ENCODE results near the gene OPRPN. TPM values are rescaled to one million over a fixed set of nuclear protein-coding genes. Genes with fewer than 3 reads are reported as not detected.

Gene OPRPN
- total and polyA plus RNA-seq, 2 of the 8 experiments (the other 6 are each of a cell fraction or from before 2014, with no cell fraction given): not detected

GRCh38 chr4:70405765-70406164 is 8.0 kb downstream of the OPRPN start:
- H3K79me1 ChIP-seq (ENCODE audit: low read depth, low read length): no peaks in the 10 kb centered on the region
- no peak overlapping the region for H2BK5ac ChIP-seq (ENCODE audit: low read depth, low read length)
- no peak overlapping the region for H4K91ac ChIP-seq (replicated peaks; ENCODE audit: insufficient read length, low read length)
- H3K9me3 ChIP-seq (ENCODE audit: insufficient read depth in 2 of 2, low read depth in 1 of 2, low read length in 1 of 2): no peaks in the 10 kb centered on the region
- H3K4me1 ChIP-seq (replicated peaks in 1 of 4; ENCODE audit: control insufficient read depth in 3 of 4, insufficient read depth in 4 of 4, low read length in 3 of 4): no peaks in the 10 kb centered on the region
- CTCF ChIA-PET (ENCODE audit: partially characterized antibody): no interaction called here
- H3K36me3 ChIP-seq (ENCODE audit: control insufficient read depth in 2 of 4, insufficient read depth in 4 of 4, low read length in 3 of 4): no peaks in the 10 kb centered on the region
- peaks cover 3% of the 10 kb centered on the region; the same call in 1 of the 2 replicates for H3K23me2 ChIP-seq (ENCODE audit: low read depth, low read length)
- no peak overlapping the region for H3K27ac ChIP-seq (ENCODE audit: low read depth, low read length)
- H3K27me3 ChIP-seq (replicated peaks in 1 of 4; ENCODE audit: control insufficient read depth in 3 of 4, extremely low read depth in 1 of 4, insufficient read depth in 3 of 4, low read length in 3 of 4): no peaks in the 10 kb centered on the region
- H2BK20ac ChIP-seq (ENCODE audit: low read length): no peak overlapping the region
- no peak overlapping the region for H2BK120ac ChIP-seq (replicated peaks; ENCODE audit: low read depth, low read length)
- no peaks in the 10 kb centered on the region for H4K20me1 ChIP-seq (replicated peaks in 1 of 2; ENCODE audit: control insufficient read depth in 1 of 2, insufficient read depth in 2 of 2, low read length in 2 of 2)
- H3K56ac ChIP-seq (replicated peaks; ENCODE audit: insufficient read length, low read depth, low read length): no peak overlapping the region
- no peak overlapping the region for H2BK12ac ChIP-seq (ENCODE audit: low read depth, low read length)
- no peak overlapping the region for H3K4ac ChIP-seq (replicated peaks; ENCODE audit: insufficient read length, low read depth, low read length)
- H3K23ac ChIP-seq (ENCODE audit: insufficient read length): no peak overlapping the region
- H3K79me2 ChIP-seq (ENCODE audit: control insufficient read depth in 1 of 2, insufficient read depth in 2 of 2, low read length in 2 of 2): no peaks in the 10 kb centered on the region
- no peak overlapping the region for H3K18ac ChIP-seq (ENCODE audit: extremely low read depth, low read length)
- H2AK5ac ChIP-seq (ENCODE audit: low read depth, low read length): no peak overlapping the region
- H3K4me2 ChIP-seq (ENCODE audit: insufficient read depth in 1 of 2, low read depth in 2 of 2, low read length in 2 of 2): no peak overlapping the region
- H3K9ac ChIP-seq (replicated peaks in 1 of 4; ENCODE audit: extremely low read depth in 1 of 4, low read depth in 3 of 4, low read length in 3 of 4): no peak overlapping the region
- no peak overlapping the region for H4K5ac ChIP-seq (ENCODE audit: insufficient read length, low read depth, low read length)
- POLR2A ChIA-PET (ENCODE audit: partially characterized antibody): no interaction called here
- no peak overlapping the region for H2AFZ ChIP-seq (ENCODE audit: low read length)
- FAIRE-seq (no peak), DNase-seq (ENCODE audit: low read depth in 1 of 2, low spot score in 2 of 2) (no peak)
- 90% methylated on average over 6 of the region's 6 CpGs; no CpG with 5 or more reads in 1 of the 2 experiments for WGBS, 2 experiments (ENCODE audit: extremely low coverage in 1 of 2, insufficient coverage in 1 of 2, insufficient read length in 1 of 2, insufficient replicate concordance in 2 of 2, low coverage in 1 of 2, low lambda C conversion rate in 2 of 2, missing lambda C conversion rate in 1 of 2)
- H4K8ac ChIP-seq (ENCODE audit: extremely low read depth, insufficient read depth, low read length): no peak overlapping the region
- no peak overlapping the region for H3K14ac ChIP-seq (ENCODE audit: insufficient read length)
- no peak overlapping the region for H3K4me3 ChIP-seq (ENCODE audit: extremely low read depth in 1 of 4, insufficient read depth in 2 of 4, low read depth in 3 of 4, low read length in 4 of 4)
- H2BK15ac ChIP-seq (ENCODE audit: low read length): no peak overlapping the region
- TF ChIP-seq KDM1A (IDR thresholded peaks at IDR 0.05; ENCODE audit: borderline replicate concordance, low read length) (no peak), BACH1 (IDR thresholded peaks at IDR 0.05; ENCODE audit: low read length) (no peak), TEAD4 (IDR thresholded peaks at IDR 0.05; ENCODE audit: low read depth, low read length) (no peak), POU5F1 (IDR thresholded peaks at IDR 0.05; ENCODE audit: low read depth, low read length) (no peak), CBX8 (IDR thresholded peaks at IDR 0.05; ENCODE audit: borderline replicate concordance, low read depth, low read length) (no peak), TCF12 (IDR thresholded peaks at IDR 0.05; ENCODE audit: low read depth, low read length) (no peak), TAF1 (IDR thresholded peaks at IDR 0.05; ENCODE audit: low read depth, low read length) (no peak), GTF2F1 (IDR thresholded peaks at IDR 0.05; ENCODE audit: borderline replicate concordance, low read depth, low read length) (no peak), EGR1 (IDR thresholded peaks at IDR 0.05; ENCODE audit: borderline replicate concordance, low read depth, low read length) (no peak), RXRA (IDR thresholded peaks at IDR 0.05; ENCODE audit: insufficient read depth, low read depth, low read length) (no peak), RBBP5 (IDR thresholded peaks at IDR 0.05; ENCODE audit: borderline replicate concordance, low read depth, low read length) (no peak), CTBP2 (IDR thresholded peaks at IDR 0.05; ENCODE audit: borderline replicate concordance, insufficient read depth, insufficient read length, low read length) (no peak), JUND (IDR thresholded peaks at IDR 0.05; ENCODE audit: low read length) (no peak), RAD21 (IDR thresholded peaks at IDR 0.05 in 1 of 2, conservative IDR thresholded peaks at IDR 0.05 in 1 of 2; ENCODE audit: low read depth in 2 of 2, low read length in 2 of 2) (no peak), YY1 (IDR thresholded peaks at IDR 0.05; ENCODE audit: low read depth, low read length) (no peak), SP4 (IDR thresholded peaks at IDR 0.05; ENCODE audit: low read length) (no peak)
